ENCODE data around the gene NEB.
"Not testable (repeated sequence)": the region's sequence is repeated elsewhere in the genome, so short reads cannot be mapped to it uniquely, and the experiment has no call there.

The NEB gene

GRCh38 chr2:151711025-151711424, 23.3 kb downstream of the NEB start:
- DNase-seq, result no peak
- in situ Hi-C loops (cut with MboI; ENCODE audit: low pct_unique_long_range_greater_than_20kb, low sequenced_read_pairs), result no loop called here

- in situ Hi-C loops (cut with MboI; ENCODE audit: low pct_unique_long_range_greater_than_20kb, low sequenced_read_pairs), result no loop called here
- DNase-seq, result no peak
These were observed 25.5 kb downstream of the NEB start for GRCh38 chr2:151708788-151709187.

- DNase-seq, result no peak
- in situ Hi-C loops (cut with MboI; ENCODE audit: low pct_unique_long_range_greater_than_20kb, low sequenced_read_pairs), result no loop called here
These were observed 26.4 kb downstream of the NEB start for GRCh38 chr2:151707857-151708256.

- not testable (repeated sequence) for DNase-seq
These were observed 29.8 kb downstream of the NEB start for GRCh38 chr2:151704480-151704961.

GRCh38 chr2:151698134-151698533, 36.1 kb downstream of the NEB start:
- DNase-seq; in situ Hi-C loops (cut with MboI; ENCODE audit: low pct_unique_long_range_greater_than_20kb, low sequenced_read_pairs): not testable (repeated sequence)

More at GRCh38 chr2:151704480-151704961, 29.8 kb downstream of the NEB start:
- in situ Hi-C loops (cut with MboI; ENCODE audit: low pct_unique_long_range_greater_than_20kb, low sequenced_read_pairs), result not testable (repeated sequence)

GRCh38 chr2:151695778-151696177, 38.5 kb downstream of the NEB start:
- no peak for DNase-seq
- in situ Hi-C loops (cut with MboI; ENCODE audit: low pct_unique_long_range_greater_than_20kb, low sequenced_read_pairs), result no loop called here

- in situ Hi-C loops (cut with MboI; ENCODE audit: low pct_unique_long_range_greater_than_20kb, low sequenced_read_pairs), result no loop called here
- no peak for DNase-seq
These were observed 42.6 kb downstream of the NEB start for GRCh38 chr2:151691631-151692030.

- no peak for DNase-seq
- in situ Hi-C loops (cut with MboI; ENCODE audit: low pct_unique_long_range_greater_than_20kb, low sequenced_read_pairs), result no loop called here
These were observed 45.6 kb downstream of the NEB start for GRCh38 chr2:151688719-151689118.

GRCh38 chr2:151682459-151683003, 51.7 kb downstream of the NEB start:
- no peak for DNase-seq
- in situ Hi-C loops (cut with MboI; ENCODE audit: low pct_unique_long_range_greater_than_20kb, low sequenced_read_pairs), result no loop called here

- in situ Hi-C loops (cut with MboI; ENCODE audit: low pct_unique_long_range_greater_than_20kb, low sequenced_read_pairs), result no loop called here
- DNase-seq, result peak; percentile 8
These were observed 53.2 kb downstream of the NEB start for GRCh38 chr2:151681051-151681450.

- DNase-seq, result no peak
- in situ Hi-C loops (cut with MboI; ENCODE audit: low pct_unique_long_range_greater_than_20kb, low sequenced_read_pairs), result no loop called here
These were observed 54.3 kb downstream of the NEB start for GRCh38 chr2:151679994-151680393.

GRCh38 chr2:151678849-151679248, 55.4 kb downstream of the NEB start:
- in situ Hi-C loops (cut with MboI; ENCODE audit: low pct_unique_long_range_greater_than_20kb, low sequenced_read_pairs), result no loop called here

GRCh38 chr2:151673016-151673415, 61.3 kb downstream of the NEB start:
- no peak for DNase-seq
- in situ Hi-C loops (cut with MboI; ENCODE audit: low pct_unique_long_range_greater_than_20kb, low sequenced_read_pairs), result no loop called here

More at GRCh38 chr2:151678849-151679248, 55.4 kb downstream of the NEB start:
- DNase-seq, result no peak

- in situ Hi-C loops (cut with MboI; ENCODE audit: low pct_unique_long_range_greater_than_20kb, low sequenced_read_pairs), result no loop called here
- DNase-seq, result no peak
These were observed 62.0 kb downstream of the NEB start for GRCh38 chr2:151672277-151672676.

- in situ Hi-C loops (cut with MboI; ENCODE audit: low pct_unique_long_range_greater_than_20kb, low sequenced_read_pairs), result no loop called here
These were observed 63.3 kb downstream of the NEB start for GRCh38 chr2:151670846-151671597.

GRCh38 chr2:151670346-151670745, 63.9 kb downstream of the NEB start:
- no peak for DNase-seq
- in situ Hi-C loops (cut with MboI; ENCODE audit: low pct_unique_long_range_greater_than_20kb, low sequenced_read_pairs), result no loop called here

More at GRCh38 chr2:151670846-151671597, 63.3 kb downstream of the NEB start:
- no peak for DNase-seq

GRCh38 chr2:151669585-151670081, 64.6 kb downstream of the NEB start:
- in situ Hi-C loops (cut with MboI; ENCODE audit: low pct_unique_long_range_greater_than_20kb, low sequenced_read_pairs), result no loop called here
- DNase-seq, result peak; percentile 3

- in situ Hi-C loops (cut with MboI; ENCODE audit: low pct_unique_long_range_greater_than_20kb, low sequenced_read_pairs), result no loop called here
- no peak for DNase-seq
These were observed 65.5 kb downstream of the NEB start for GRCh38 chr2:151668737-151669136.

GRCh38 chr2:151665959-151666358, 68.3 kb downstream of the NEB start:
- DNase-seq, result no peak
- in situ Hi-C loops (cut with MboI; ENCODE audit: low pct_unique_long_range_greater_than_20kb, low sequenced_read_pairs), result no loop called here

GRCh38 chr2:151664520-151664919, 69.8 kb downstream of the NEB start:
- in situ Hi-C loops (cut with MboI; ENCODE audit: low pct_unique_long_range_greater_than_20kb, low sequenced_read_pairs), result no loop called here
- DNase-seq, result no peak

Data from KBM-7 (cell line).